Measurements from ENCODE around the gene RFX2.

DNA sequence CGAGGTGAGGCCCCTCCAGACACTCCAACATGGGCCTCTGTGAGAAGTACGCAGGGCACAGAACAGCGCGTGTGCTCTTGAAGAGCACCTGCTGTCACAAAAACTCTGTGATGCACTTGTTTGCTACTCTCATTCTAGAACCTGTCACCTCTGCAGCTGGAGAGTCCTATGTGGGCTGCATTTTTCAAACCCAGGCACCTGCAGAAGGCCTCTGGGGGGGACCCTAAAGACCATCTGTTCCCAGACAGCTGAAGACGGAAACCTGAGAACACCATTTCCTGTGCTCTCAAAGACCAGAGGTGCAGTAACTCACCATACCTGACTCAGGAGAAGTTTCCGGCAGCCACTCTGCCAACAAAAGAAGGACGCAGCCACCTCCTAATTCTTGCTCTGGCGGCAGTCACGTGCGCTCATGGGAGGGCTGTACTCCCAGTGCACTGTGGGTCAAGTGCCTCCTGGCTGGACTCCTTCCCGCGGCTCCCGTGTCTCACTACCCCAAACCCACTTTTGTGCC lies 160.5 kb downstream of the RFX2 start:
- TF ChIP-seq, protein P1, sequence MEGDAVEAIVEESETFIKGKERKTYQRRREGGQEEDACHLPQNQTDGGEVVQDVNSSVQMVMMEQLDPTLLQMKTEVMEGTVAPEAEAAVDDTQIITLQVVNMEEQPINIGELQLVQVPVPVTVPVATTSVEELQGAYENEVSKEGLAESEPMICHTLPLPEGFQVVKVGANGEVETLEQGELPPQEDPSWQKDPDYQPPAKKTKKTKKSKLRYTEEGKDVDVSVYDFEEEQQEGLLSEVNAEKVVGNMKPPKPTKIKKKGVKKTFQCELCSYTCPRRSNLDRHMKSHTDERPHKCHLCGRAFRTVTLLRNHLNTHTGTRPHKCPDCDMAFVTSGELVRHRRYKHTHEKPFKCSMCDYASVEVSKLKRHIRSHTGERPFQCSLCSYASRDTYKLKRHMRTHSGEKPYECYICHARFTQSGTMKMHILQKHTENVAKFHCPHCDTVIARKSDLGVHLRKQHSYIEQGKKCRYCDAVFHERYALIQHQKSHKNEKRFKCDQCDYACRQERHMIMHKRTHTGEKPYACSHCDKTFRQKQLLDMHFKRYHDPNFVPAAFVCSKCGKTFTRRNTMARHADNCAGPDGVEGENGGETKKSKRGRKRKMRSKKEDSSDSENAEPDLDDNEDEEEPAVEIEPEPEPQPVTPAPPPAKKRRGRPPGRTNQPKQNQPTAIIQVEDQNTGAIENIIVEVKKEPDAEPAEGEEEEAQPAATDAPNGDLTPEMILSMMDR (IDR thresholded peaks at IDR 0.05 in 4 of 5, conservative IDR thresholded peaks at IDR 0.05 in 1 of 5) = no peak
- no peak for TF ChIP-seq POLR2A (IDR thresholded peaks at IDR 0.05)

Measured in gastrocnemius medialis (tissue), 4 donors.